Brain microvascular endothelial cell (primary cell): ENCODE data around the gene SORBS1.

Experiments
- DNase-seq: peaks from one replicate; pipeline ENCODE4 v3.0.0-alpha.2; 2020
- H3K27ac ChIP-seq: fragments of 250-450 bp; sonication (Bioruptor Pico); 2 replicates; pipeline ENCODE4 v1.5.1; 2020; ENCODE audit warnings: mild to moderate bottlenecking, moderate library complexity
- H3K27me3 ChIP-seq: fragments of 250-450 bp; sonication (Bioruptor Pico); replicated peaks from 2 replicates; pipeline ENCODE4 v1.5.1; 2020; ENCODE audit warnings: mild to moderate bottlenecking
- H3K36me3 ChIP-seq: fragments of 250-450 bp; sonication (Bioruptor Pico); replicated peaks from 2 replicates; pipeline ENCODE4 v1.5.1; 2020; ENCODE audit warnings: mild to moderate bottlenecking
- H3K4me3 ChIP-seq: 2 replicates; pipeline ENCODE4 v1.5.1; 2011; ENCODE audit warnings: low read depth, mild to moderate bottlenecking, control low read depth, low read length, moderate library complexity
- in situ Hi-C: cut with HindIII; loops from 2 replicates; pipeline ENCODE4 v1.10.0; 2017; ENCODE audit warnings: low sequenced_read_pairs, low pct_ligation_motif_present
- TF ChIP-seq, protein P1 (sequence below): IDR thresholded peaks from 2 replicates; pipeline ENCODE4 v1.5.1; 2011; ENCODE audit warnings: low read depth, mild to moderate bottlenecking, moderate library complexity, low read length, control low read depth, inconsistent platforms; ENCODE audit errors: missing control alignments

Gene SORBS1

DNA sequence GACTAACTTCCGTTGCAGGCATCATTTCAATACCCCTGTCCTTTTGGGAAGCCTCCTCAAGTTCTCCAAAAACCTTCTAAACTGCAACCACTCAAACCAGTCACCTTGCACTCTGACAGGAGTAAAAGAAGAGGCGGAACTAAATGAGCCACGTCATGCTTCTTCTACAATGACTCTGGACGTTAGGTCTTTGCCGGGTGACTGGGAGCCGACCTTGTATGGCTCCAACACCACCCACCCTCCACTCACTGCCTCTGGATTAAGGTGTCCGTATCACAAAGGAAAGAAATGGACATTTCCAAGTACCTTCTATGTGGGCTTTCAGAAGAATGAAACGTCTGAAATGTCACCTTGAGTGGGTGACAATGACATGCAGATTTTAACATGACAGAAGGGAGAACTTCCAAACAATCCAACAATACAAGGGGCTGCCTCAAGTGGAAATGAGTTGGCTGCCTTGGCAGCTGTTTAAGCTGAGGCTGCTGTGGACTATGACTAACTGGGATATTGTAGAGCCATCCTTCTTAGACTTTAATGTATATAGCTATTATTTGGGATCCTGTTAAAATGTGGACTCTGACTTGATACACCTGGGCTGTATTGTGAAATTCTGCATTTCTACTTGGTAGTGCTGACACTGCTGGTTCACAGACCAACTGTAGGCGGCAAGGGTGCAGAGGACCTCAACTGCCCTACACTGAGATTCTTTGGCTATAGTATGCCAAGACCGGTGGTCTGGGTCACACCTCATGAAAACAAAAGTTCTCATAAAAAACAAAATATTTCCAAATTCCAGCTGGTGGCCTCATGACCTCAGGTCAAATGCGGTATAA, 236.5 kb downstream of the SORBS1 start:
- DNase-seq, result no peak
- Histone ChIP-seq H3K4me3 (no peak overlapping the region), H3K27me3 (no peaks in the 10 kb centered on the region), H3K36me3 (no peaks in the 10 kb centered on the region), H3K27ac (no peak overlapping the region)
- in situ Hi-C loops, result no loop called here
- TF ChIP-seq, protein P1, sequence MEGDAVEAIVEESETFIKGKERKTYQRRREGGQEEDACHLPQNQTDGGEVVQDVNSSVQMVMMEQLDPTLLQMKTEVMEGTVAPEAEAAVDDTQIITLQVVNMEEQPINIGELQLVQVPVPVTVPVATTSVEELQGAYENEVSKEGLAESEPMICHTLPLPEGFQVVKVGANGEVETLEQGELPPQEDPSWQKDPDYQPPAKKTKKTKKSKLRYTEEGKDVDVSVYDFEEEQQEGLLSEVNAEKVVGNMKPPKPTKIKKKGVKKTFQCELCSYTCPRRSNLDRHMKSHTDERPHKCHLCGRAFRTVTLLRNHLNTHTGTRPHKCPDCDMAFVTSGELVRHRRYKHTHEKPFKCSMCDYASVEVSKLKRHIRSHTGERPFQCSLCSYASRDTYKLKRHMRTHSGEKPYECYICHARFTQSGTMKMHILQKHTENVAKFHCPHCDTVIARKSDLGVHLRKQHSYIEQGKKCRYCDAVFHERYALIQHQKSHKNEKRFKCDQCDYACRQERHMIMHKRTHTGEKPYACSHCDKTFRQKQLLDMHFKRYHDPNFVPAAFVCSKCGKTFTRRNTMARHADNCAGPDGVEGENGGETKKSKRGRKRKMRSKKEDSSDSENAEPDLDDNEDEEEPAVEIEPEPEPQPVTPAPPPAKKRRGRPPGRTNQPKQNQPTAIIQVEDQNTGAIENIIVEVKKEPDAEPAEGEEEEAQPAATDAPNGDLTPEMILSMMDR, result no peak

DNA sequence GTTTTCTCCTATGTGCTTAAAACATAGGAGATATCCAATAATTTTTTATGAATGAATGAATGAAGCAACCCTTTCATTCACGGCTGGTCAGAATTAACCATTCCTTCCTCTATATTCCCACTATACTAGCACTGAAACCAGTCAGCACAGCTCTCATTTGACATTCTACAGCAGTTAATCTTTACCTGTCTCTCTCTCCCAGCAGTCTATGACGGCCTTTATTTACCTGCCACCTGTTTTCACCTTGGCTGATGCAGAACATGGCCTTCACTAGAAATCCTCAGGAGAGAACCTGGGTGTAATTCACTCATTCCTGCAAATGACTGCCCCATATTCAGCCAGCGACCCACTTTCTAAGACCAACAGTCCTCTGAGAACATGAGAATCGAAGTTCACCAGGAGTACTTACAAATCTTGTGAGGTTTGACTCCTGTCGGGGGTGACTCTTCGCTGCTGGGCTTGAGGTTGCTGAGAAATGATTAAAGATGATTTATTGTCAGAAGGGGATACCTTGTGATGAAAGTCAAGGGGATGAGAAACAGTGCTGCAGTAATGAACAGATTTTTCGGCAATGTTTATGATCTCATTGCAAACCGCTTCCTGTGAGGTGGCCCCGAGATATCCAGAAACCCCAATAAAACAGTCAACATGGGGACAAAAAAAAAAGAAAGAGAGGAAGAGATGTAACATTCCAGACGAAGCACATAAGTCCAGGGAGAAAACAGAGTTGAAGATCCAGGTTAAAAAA, 239.4 kb downstream of the SORBS1 start:
- Histone ChIP-seq H3K27ac (no peak overlapping the region), H3K4me3 (no peak overlapping the region), H3K27me3 (no peaks in the 10 kb centered on the region), H3K36me3 (no peaks in the 10 kb centered on the region)
- DNase-seq, result no peak
- TF ChIP-seq, protein P1, result no peak
- in situ Hi-C loops, result no loop called here

- in situ Hi-C loops, result no loop called here
- no peak for DNase-seq
- Histone ChIP-seq H3K4me3 (no peak overlapping the region), H3K27me3 (no peaks in the 10 kb centered on the region), H3K36me3 (no peaks in the 10 kb centered on the region), H3K27ac (no peak overlapping the region)
- TF ChIP-seq, protein P1, result no peak
Measured at GRCh38 chr10:95319239-95319638, 241.9 kb downstream of the SORBS1 start.

DNA sequence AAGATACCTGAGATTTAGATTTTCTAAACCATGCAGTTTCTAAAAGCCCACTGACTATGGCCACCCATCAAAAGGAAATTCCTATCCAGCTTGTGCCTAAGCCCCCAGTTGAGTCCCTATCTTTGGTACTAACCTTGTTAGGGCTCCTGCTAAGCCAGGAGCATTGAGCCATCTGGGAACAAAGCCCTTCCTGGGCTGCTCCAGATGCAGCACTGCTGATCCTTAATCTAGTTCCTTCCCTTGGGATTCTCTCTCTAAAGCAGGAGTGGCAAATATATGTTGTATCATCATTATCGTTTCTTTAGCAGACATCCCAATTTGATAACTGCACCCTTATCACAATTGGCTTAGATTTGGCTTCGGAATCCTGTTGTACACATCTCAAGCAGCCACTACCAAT, 245.7 kb downstream of the SORBS1 start:
- Histone ChIP-seq H3K27ac (no peak overlapping the region), H3K36me3 (no peaks in the 10 kb centered on the region), H3K4me3 (no peak overlapping the region), H3K27me3 (no peaks in the 10 kb centered on the region)
- in situ Hi-C loops, result no loop called here
- DNase-seq, result no peak
- TF ChIP-seq, protein P1, result no peak

DNA sequence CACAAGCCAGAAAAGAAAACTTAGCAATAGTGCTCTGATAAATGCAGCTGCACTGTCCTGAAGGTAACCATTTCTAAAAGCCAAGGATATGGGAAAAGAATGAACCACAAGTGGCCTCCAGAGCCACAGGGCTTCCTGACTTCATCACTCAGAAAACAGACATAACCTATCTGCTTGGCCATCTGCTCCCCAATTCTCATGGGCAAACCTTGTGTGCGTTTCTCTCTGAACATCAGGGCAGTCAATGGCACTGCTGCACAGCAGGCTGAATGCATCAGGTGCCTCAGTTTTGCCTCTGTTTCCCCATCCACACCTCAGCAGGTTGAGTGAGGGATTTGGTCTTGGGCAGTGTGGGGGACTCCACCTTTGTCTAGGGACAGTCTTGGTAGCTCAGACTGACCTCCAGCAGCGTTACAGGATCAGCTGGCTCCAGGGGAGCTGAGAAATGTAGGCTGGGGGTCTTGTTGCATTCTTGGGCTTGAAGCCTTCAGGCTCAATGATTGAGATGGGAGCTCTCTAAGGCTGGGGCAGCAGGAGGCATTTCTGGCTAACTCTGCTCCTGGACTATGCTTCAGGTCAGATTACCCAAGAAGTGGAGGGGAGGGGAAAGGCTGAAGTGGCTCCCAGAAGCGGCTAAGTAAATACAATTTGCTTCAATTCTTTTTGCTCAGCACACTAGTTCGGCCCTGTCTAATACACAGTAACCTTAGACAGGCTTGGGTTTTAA, 246.8 kb downstream of the SORBS1 start:
- H3K36me3 ChIP-seq, result no peaks in the 10 kb centered on the region
- TF ChIP-seq, protein P1, result no peak
- no peak overlapping the region for H3K4me3 ChIP-seq
- in situ Hi-C loops, result no loop called here
- no peak for DNase-seq
- H3K27ac ChIP-seq, result no peak overlapping the region
- H3K27me3 ChIP-seq, result no peaks in the 10 kb centered on the region
